Heart left ventricle (tissue), 13 donors: ENCODE results near the gene CYGB.

ENCODE experiments used
- CTCF ChIP-seq, 12 donors: fragments of 200-600 bp; sonication (generic) in 4 of 12; IDR thresholded peaks; one replicate each; pipeline versions ENCODE4 v1.5.0 to v1.8.0; 2018 to 2022; ENCODE audit warnings: antibody characterized with exemption in 12 of 12, mild to moderate bottlenecking in 5 of 12
- POLR2A ChIP-seq, 2 donors: fragments of 450-650 bp; IDR thresholded peaks; one replicate each; pipeline ENCODE4 v1.6.1; 2017; ENCODE audit warnings: antibody characterized with exemption in 2 of 2, mild to moderate bottlenecking in 2 of 2, moderate library complexity in 2 of 2
- donor health status: ischemic (EF 13 %, LVEDD 7.1; RV severe dilation, severe dysfunction).
- donor health status: DM: no; HTN: yes; CAD: no.
- donor health status: DM: no; HTN: no; CAD: no.
- donor health status: ischemic (EF 25% LVEDD 6.9; RV normal size, moderate dysfunction).
- donor health status: ischemic (EF 25% LVEDD 5.7; RV mildly dilated, moderate dysfunction).
- donor health status: ischemic (EF 35%, LVEDD 5.7; RV mildly dilated, moderate dysfunction).
- donor health status: nonischemic (EF 11% LVEDD 7.7; RV severe dilation, severe dysfunction).
- donor health status: DM: yes; HTN: yes; CAD: no.
- donor health status: PGD.
- donor health status: ischemic (EF 29% LVEDD 5.4; RV normal size, mild dysfunction).
- donor health status: nonischemic (EF 23%, LVEDD 6.1; RV moderate dilation, normal function).

- TF ChIP-seq CTCF (IDR thresholded peaks at IDR 0.05): no peak
- no peak for TF ChIP-seq POLR2A (IDR thresholded peaks at IDR 0.05)
Observed at GRCh38 chr17:76560877-76561221, 23.3 kb upstream of the CYGB start.
